ENCODE results near the gene ALDH3B2.
"Not testable (repeated sequence)": the region's sequence is repeated elsewhere in the genome, so short reads cannot be mapped to it uniquely, and the experiment has no call there.

The ALDH3B2 gene

GRCh38 chr11:67641338-67642172 is 32.9 kb downstream of the ALDH3B2 start:
- TF ChIP-seq CTCF (IDR thresholded peaks at IDR 0.05; ENCODE audit: insufficient read depth, missing control alignments): no peak
- DNase-seq (ENCODE audit: insufficient read length, low spot score) (peak; percentile 15), FAIRE-seq (no peak)

- TF ChIP-seq CTCF (IDR thresholded peaks at IDR 0.05; ENCODE audit: insufficient read depth, missing control alignments): no peak
- FAIRE-seq: no peak
- DNase-seq (ENCODE audit: insufficient read length, low spot score): no peak
These were observed 33.6 kb downstream of the ALDH3B2 start for GRCh38 chr11:67640758-67641337.

GRCh38 chr11:67640021-67640757 is 34.2 kb downstream of the ALDH3B2 start:
- TF ChIP-seq CTCF (IDR thresholded peaks at IDR 0.05; ENCODE audit: insufficient read depth, missing control alignments): peak; percentile 69
- FAIRE-seq: no peak
- peak; percentile 66 for DNase-seq (ENCODE audit: insufficient read length, low spot score)

- TF ChIP-seq CTCF (IDR thresholded peaks at IDR 0.05; ENCODE audit: insufficient read depth, missing control alignments): no peak
- FAIRE-seq (no peak), DNase-seq (ENCODE audit: insufficient read length, low spot score) (no peak)
These were observed 35.0 kb downstream of the ALDH3B2 start, which contains the start of gene TBX10 for GRCh38 chr11:67639438-67639859. TBX10 (minus strand) TSS chr11:67639763; CDS start chr11:67639472, 291 bp downstream.

- no peak for TF ChIP-seq CTCF (IDR thresholded peaks at IDR 0.05; ENCODE audit: insufficient read depth, missing control alignments)
- no peak for FAIRE-seq
- no peak for DNase-seq (ENCODE audit: insufficient read length, low spot score)
These were observed 35.6 kb downstream of the ALDH3B2 start for GRCh38 chr11:67638535-67639437.

- not testable (repeated sequence) for FAIRE-seq
These were observed 37.0 kb downstream of the ALDH3B2 start for GRCh38 chr11:67637441-67637840.

GRCh38 chr11:67636962-67637361 is 37.5 kb downstream of the ALDH3B2 start:
- TF ChIP-seq CTCF (IDR thresholded peaks at IDR 0.05; ENCODE audit: insufficient read depth, missing control alignments): no peak
- FAIRE-seq: no peak
- DNase-seq (ENCODE audit: insufficient read length, low spot score): no peak

More at GRCh38 chr11:67637441-67637840, 37.0 kb downstream of the ALDH3B2 start:
- DNase-seq (ENCODE audit: insufficient read length, low spot score): not testable (repeated sequence)
